BLaER1 treated with 17β-estradiol and CSF1 and Interleukin-3, amounts not matched to agents 10 nM and 100 nM (cell line): Measurements from ENCODE around the gene DLG3.
A peak's percentile ranks its signal among the peaks of the same experiment; 100 is the strongest.

Source experiments
- H3K27ac ChIP-seq, 11 experiments: shearing (Covaris generic); formaldehyde crosslinking; 2 replicates each; pipeline ENCODE4 v1.8.1; 2022
- H3K27me3 ChIP-seq, 11 experiments: shearing (Covaris generic); formaldehyde crosslinking; 2 replicates each; pipeline ENCODE4 v1.8.1; 2022
- H3K36me3 ChIP-seq, 11 experiments: shearing (Covaris generic); formaldehyde crosslinking; 2 replicates each; pipeline ENCODE4 v1.8.1; 2022
- H3K4me1 ChIP-seq, 10 experiments: shearing (Covaris generic); formaldehyde crosslinking; 2 replicates each; pipeline ENCODE4 v1.8.1; 2022
- H3K4me2 ChIP-seq, 11 experiments: shearing (Covaris generic); formaldehyde crosslinking; 2 replicates each; pipeline ENCODE4 v1.8.1; 2022
- H3K4me3 ChIP-seq, 10 experiments: shearing (Covaris generic); formaldehyde crosslinking; 2 replicates each; pipeline ENCODE4 v1.8.1; 2022
- H3K9ac ChIP-seq, 11 experiments: shearing (Covaris generic); formaldehyde crosslinking; 2 replicates each; pipeline ENCODE4 v1.8.1; 2022
- H3K9me3 ChIP-seq, 11 experiments: shearing (Covaris generic); formaldehyde crosslinking; replicated peaks in 1 of 11; 2 replicates each; pipeline ENCODE4 v1.8.1; 2022
- H4K20me1 ChIP-seq, 11 experiments: shearing (Covaris generic); formaldehyde crosslinking; 2 replicates each; pipeline ENCODE4 v1.8.1; 2022
- Cebpa-rat ChIP-seq, 11 experiments: shearing (Covaris generic); IDR thresholded peaks; 2 replicates each; pipeline ENCODE4 v1.8.1; 2022

Gene DLG3

DNA sequence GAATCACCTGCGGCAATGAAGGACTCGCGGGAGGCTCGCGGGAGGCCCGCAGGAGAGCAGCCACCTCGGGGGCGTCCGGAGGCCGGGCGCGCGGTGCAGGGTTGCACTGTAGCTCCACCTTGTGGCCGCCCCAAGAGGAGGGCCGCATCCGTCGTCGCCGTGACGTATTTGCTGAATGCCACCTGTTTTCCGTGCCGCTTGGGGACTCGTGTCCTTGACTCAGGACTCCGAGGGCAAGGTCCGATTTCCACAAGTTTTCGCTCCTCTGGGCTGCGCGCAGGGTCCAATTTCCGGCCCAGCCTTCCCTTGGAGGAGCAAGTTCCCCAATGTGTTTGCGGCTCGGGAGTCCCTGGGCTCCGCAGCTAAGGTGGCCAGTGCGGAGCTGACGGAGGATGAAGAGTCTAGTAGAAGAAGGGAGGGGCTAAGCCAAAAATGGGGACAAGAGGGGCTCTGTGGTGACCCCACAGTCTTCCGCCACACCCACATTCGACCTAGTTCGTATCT, 10.7 kb upstream of the DLG3 start:
- H3K4me2 ChIP-seq = peak overlapping the region; percentile 58 to 95 (median 84)
- H3K4me1 ChIP-seq = peaks cover 32 to 62% (median 53%) of the 10 kb centered on the region in 10 experiments
- peak overlapping the region; percentile 71 to 84 (median 81); a peak in 20 of 22 replicates for H3K9ac ChIP-seq
- H3K4me3 ChIP-seq = peak overlapping the region; percentile 65 to 81 (median 70)
- H4K20me1 ChIP-seq = peaks cover 0 to 1% (median 0%) of the 10 kb centered on the region in 11 experiments; a peak in 2 of 22 replicates
- H3K27ac ChIP-seq = peak overlapping the region; percentile 40 to 87 (median 80); a peak in 21 of 22 replicates
- no peaks in the 10 kb centered on the region; a peak in 1 of 22 replicates for H3K9me3 ChIP-seq
- no peaks in the 10 kb centered on the region for H3K36me3 ChIP-seq
- H3K27me3 ChIP-seq = peaks cover 72 to 90% (median 85%) of the 10 kb centered on the region in 11 experiments
- TF ChIP-seq Cebpa-rat (IDR thresholded peaks at IDR 0.05) = no peak

DNA sequence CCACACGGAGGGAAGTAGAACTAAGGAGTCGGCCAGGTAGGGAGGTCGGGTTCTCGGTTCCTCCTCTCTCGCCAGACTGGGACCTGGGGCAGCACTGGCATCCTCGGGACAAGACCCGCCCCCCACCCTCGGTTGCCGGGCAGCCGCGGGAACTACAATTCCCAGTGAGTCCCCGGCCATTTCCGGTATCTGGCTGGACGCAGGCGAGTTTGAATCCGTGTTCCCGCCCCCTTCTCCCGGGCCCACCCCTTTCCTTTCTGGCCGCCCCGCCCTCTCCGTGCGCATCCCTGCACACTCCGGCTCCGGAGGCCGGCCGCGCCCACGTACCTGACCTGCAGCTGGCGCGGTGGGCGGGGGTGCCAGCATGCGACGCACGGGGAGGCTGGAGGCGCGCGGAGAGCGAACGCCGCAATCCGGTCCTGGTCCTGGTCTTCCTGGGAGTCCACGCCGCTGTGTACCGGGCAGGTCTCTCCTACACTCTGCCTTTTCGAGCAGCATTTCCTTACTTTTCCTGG, 10.2 kb upstream of the DLG3 start:
- Histone ChIP-seq H3K27ac (peak overlapping the region; percentile 40 to 87 (median 82); a peak in 21 of 22 replicates), H3K4me2 (peak overlapping the region; percentile 69 to 95 (median 84)), H4K20me1 (no peaks in the 10 kb centered on the region; a peak in 2 of 22 replicates), H3K9ac (peak overlapping the region; percentile 71 to 84 (median 81); a peak in 21 of 22 replicates), H3K4me3 (peak overlapping the region; percentile 65 to 81 (median 70)), H3K4me1 (peaks cover 37 to 67% (median 58%) of the 10 kb centered on the region in 10 experiments), H3K36me3 (no peaks in the 10 kb centered on the region), H3K27me3 (peaks cover 72 to 90% (median 85%) of the 10 kb centered on the region in 11 experiments), H3K9me3 (no peaks in the 10 kb centered on the region; a peak in 1 of 22 replicates)
- no peak for TF ChIP-seq Cebpa-rat (IDR thresholded peaks at IDR 0.05)

- peak overlapping the region in 10 of 11 experiments; percentile 57 to 87 (median 82); a peak in 20 of 22 replicates for H3K27ac ChIP-seq
- no peaks in the 10 kb centered on the region for H3K36me3 ChIP-seq
- H3K4me2 ChIP-seq = peak overlapping the region; percentile 69 to 95 (median 84)
- peaks cover 69 to 90% (median 85%) of the 10 kb centered on the region in 11 experiments for H3K27me3 ChIP-seq
- no peak for TF ChIP-seq Cebpa-rat (IDR thresholded peaks at IDR 0.05)
- H4K20me1 ChIP-seq = no peaks in the 10 kb centered on the region; a peak in 2 of 22 replicates
- peak overlapping the region; percentile 65 to 81 (median 70) for H3K4me3 ChIP-seq
- peaks cover 35 to 70% (median 61%) of the 10 kb centered on the region in 10 experiments for H3K4me1 ChIP-seq
- peak overlapping the region; percentile 2 to 84 (median 81); a peak in 20 of 22 replicates for H3K9ac ChIP-seq
- H3K9me3 ChIP-seq = no peaks in the 10 kb centered on the region; a peak in 1 of 22 replicates
Measured at GRCh38 chrX:70434914-70435586, 9.6 kb upstream of the DLG3 start.

- TF ChIP-seq Cebpa-rat (IDR thresholded peaks at IDR 0.05) = no peak
- H3K27ac ChIP-seq = peak overlapping the region in 8 of 11 experiments; percentile 26 to 87 (median 82); a peak in 16 of 22 replicates
- H3K4me3 ChIP-seq = no peak overlapping the region
- peaks cover 67 to 89% (median 85%) of the 10 kb centered on the region in 11 experiments for H3K27me3 ChIP-seq
- H3K9me3 ChIP-seq = no peaks in the 10 kb centered on the region; a peak in 1 of 22 replicates
- H3K4me1 ChIP-seq = peaks cover 26 to 59% (median 52%) of the 10 kb centered on the region in 10 experiments
- H3K36me3 ChIP-seq = no peaks in the 10 kb centered on the region
- peak overlapping the region in 2 of 11 experiments; percentile 6 to 41; a peak in 4 of 22 replicates for H3K9ac ChIP-seq
- no peaks in the 10 kb centered on the region; a peak in 2 of 22 replicates for H4K20me1 ChIP-seq
- peak overlapping the region in 10 of 11 experiments; percentile 69 to 95 (median 84); a peak in 17 of 22 replicates for H3K4me2 ChIP-seq
Measured at GRCh38 chrX:70436343-70436742, 8.3 kb upstream of the DLG3 start.

- Histone ChIP-seq H3K4me3 (no peak overlapping the region), H4K20me1 (no peaks in the 10 kb centered on the region; a peak in 2 of 22 replicates), H3K27me3 (peaks cover 67 to 89% (median 84%) of the 10 kb centered on the region in 11 experiments), H3K4me2 (peak overlapping the region in 9 of 11 experiments; percentile 69 to 95 (median 84); a peak in 16 of 22 replicates), H3K27ac (peak overlapping the region in 9 of 11 experiments; percentile 20 to 87 (median 82); a peak in 16 of 22 replicates), H3K9me3 (no peaks in the 10 kb centered on the region; a peak in 1 of 22 replicates), H3K9ac (peak overlapping the region in 3 of 11 experiments; percentile 6 to 41 (median 39); a peak in 3 of 22 replicates), H3K4me1 (peaks cover 26 to 59% (median 52%) of the 10 kb centered on the region in 10 experiments), H3K36me3 (no peaks in the 10 kb centered on the region)
- TF ChIP-seq Cebpa-rat (IDR thresholded peaks at IDR 0.05) = peak in 2 of 11 experiments; percentile 34 to 49; a peak in 4 of 22 replicates
Measured at GRCh38 chrX:70437011-70437410, 7.6 kb upstream of the DLG3 start.

DNA sequence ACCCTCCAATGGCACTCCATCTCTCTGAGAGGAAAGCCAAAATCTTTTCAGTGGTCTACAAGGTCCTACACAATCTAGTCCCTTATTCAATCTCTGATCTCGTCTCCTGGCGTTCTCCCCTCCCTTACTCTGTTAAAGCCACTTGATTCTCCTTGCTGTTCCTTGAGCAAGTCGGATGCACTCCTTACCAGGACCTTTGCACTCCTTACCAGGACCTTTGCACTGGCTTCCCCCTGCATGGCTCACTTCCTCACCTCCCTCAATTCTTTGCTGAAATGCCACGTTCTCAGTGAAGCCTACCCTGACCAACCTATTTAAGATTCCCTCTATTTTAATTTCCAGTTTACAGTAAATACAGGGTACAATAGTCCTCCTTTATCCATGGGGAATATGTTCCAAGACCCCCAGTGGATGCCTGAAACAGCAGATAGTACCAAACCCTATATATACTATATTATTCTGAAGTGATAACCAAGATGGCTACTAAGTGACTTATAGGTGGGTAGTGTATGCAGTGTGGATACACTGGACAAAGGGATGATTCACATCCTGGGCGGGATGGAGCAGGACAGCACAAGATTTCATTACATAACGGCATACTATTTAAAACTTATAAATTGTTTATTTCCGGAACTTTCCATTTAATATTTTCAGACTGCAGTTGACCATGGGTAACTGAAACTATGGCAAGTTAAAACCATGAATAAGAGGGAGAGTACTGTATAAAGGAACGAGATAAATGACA, 6.5 kb upstream of the DLG3 start:
- H3K9ac ChIP-seq = no peak overlapping the region
- no peaks in the 10 kb centered on the region; a peak in 1 of 22 replicates for H3K9me3 ChIP-seq
- no peak for TF ChIP-seq Cebpa-rat (IDR thresholded peaks at IDR 0.05)
- no peaks in the 10 kb centered on the region; a peak in 3 of 22 replicates for H4K20me1 ChIP-seq
- H3K4me1 ChIP-seq = peaks cover 26 to 54% (median 51%) of the 10 kb centered on the region in 10 experiments
- peak overlapping the region in 10 of 11 experiments; percentile 36 to 95 (median 78); a peak in 19 of 22 replicates for H3K4me2 ChIP-seq
- H3K27ac ChIP-seq = peak overlapping the region in 8 of 11 experiments; percentile 31 to 85 (median 80); a peak in 14 of 22 replicates
- H3K36me3 ChIP-seq = no peaks in the 10 kb centered on the region
- H3K27me3 ChIP-seq = peaks cover 72 to 89% (median 85%) of the 10 kb centered on the region in 11 experiments
- H3K4me3 ChIP-seq = no peak overlapping the region

GRCh38 chrX:70439016-70439415, 5.6 kb upstream of the DLG3 start:
- H3K9ac ChIP-seq = peak overlapping the region in 1 of 11 experiments; percentile 32; a peak in 3 of 22 replicates
- no peaks in the 10 kb centered on the region for H3K36me3 ChIP-seq
- H3K27ac ChIP-seq = peak overlapping the region in 9 of 11 experiments; percentile 18 to 85 (median 53); a peak in 14 of 22 replicates
- no peak overlapping the region for H3K4me3 ChIP-seq
- TF ChIP-seq Cebpa-rat (IDR thresholded peaks at IDR 0.05) = no peak
- H3K4me1 ChIP-seq = peaks cover 21 to 50% (median 46%) of the 10 kb centered on the region in 10 experiments; a peak in 19 of 20 replicates
- no peaks in the 10 kb centered on the region; a peak in 2 of 22 replicates for H4K20me1 ChIP-seq
- H3K27me3 ChIP-seq = peaks cover 79 to 94% (median 90%) of the 10 kb centered on the region in 11 experiments
- no peaks in the 10 kb centered on the region; a peak in 1 of 22 replicates for H3K9me3 ChIP-seq
- H3K4me2 ChIP-seq = peak overlapping the region in 10 of 11 experiments; percentile 36 to 95 (median 78); a peak in 18 of 22 replicates

GRCh38 chrX:70442224-70442623, 2.4 kb upstream of the DLG3 start:
- TF ChIP-seq Cebpa-rat (IDR thresholded peaks at IDR 0.05) = no peak
- Histone ChIP-seq H3K27me3 (peaks cover 89 to 100% (median 99%) of the 10 kb centered on the region in 11 experiments), H3K4me3 (no peak overlapping the region), H4K20me1 (no peaks in the 10 kb centered on the region; a peak in 2 of 22 replicates), H3K4me1 (peaks cover 9 to 32% (median 24%) of the 10 kb centered on the region in 10 experiments; a peak in 18 of 20 replicates), H3K9me3 (no peaks in the 10 kb centered on the region; a peak in 1 of 22 replicates), H3K27ac (no peak overlapping the region), H3K36me3 (no peaks in the 10 kb centered on the region), H3K4me2 (no peak overlapping the region), H3K9ac (no peak overlapping the region)
